Measurements from ENCODE around the gene STIL. TPM values are rescaled to one million over a fixed set of nuclear protein-coding genes. Genes with fewer than 3 reads are reported as not detected.

The STIL gene
- total and polyA plus RNA-seq, 2 donors from 2014 or later: 0.28 to 2.5 TPM

DNA sequence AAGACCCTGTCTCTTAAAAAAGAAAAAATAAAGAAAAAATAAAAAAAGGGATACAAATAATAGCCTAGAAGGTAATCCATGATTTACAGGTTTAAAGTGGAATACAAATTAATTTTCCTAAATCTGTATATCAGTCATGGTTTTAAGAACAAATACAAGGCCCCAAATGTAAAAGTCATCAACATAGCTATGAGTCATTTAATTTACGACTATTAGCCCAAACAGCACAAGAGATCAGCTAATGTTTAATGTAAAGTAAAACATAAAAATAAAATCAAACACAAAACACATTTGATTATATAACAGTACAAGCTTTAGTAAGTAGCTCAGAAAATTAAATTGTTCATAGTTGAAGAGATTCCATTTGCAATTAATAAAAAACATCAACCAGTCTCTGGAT is 61.6 kb downstream of the STIL start:
- Histone ChIP-seq H3K9ac (ENCODE audit: low read length in 3 of 3) (no peak overlapping the region), H3K27ac (ENCODE audit: low read depth in 2 of 2, low read length in 2 of 2) (no peak overlapping the region), H3K27me3 (ENCODE audit: control insufficient read depth, insufficient read depth, low read length) (no peaks in the 10 kb centered on the region), H3K4me3 (ENCODE audit: low read length in 3 of 3) (no peak overlapping the region), H3K9me3 (ENCODE audit: control insufficient read depth in 2 of 3, insufficient read depth in 1 of 3, low read length in 3 of 3) (no peaks in the 10 kb centered on the region), H3K36me3 (ENCODE audit: control insufficient read depth in 2 of 3, insufficient read depth in 3 of 3, low read length in 3 of 3) (no peaks in the 10 kb centered on the region), H3K4me1 (ENCODE audit: control insufficient read depth in 2 of 3, insufficient read depth in 2 of 3, low read depth in 1 of 3, low read length in 3 of 3) (no peaks in the 10 kb centered on the region)
- FAIRE-seq: no peak
- TF ChIP-seq CTCF (IDR thresholded peaks at IDR 0.05; ENCODE audit: borderline replicate concordance, extremely low read depth, insufficient read depth): no peak
- DNase-seq: no peak
- intact Hi-C loops (cut with DNase I): loop anchor here (10.0 kb wide), 1 partner anchor 68 kb away; no protein-coding TSS in a partner anchor

DNA sequence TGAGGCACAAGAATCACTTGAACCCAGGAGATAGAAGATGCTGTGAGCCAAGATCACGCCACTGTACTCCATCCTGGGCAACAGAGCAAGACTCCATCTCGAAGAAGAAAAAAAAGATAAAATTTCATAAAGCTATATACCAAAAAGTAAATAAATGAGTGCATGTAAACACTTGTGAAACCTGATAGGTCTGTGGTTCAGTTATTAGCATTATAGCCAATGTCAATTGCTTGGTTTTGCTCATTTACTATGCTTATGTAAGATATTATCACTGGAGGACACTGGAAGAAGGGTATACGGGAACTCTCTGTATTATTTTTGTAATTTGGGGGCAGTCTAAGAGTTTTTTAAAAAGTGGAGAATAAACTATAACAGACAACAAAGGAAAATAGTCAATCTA is 64.2 kb downstream of the STIL start:
- Histone ChIP-seq H3K27ac (ENCODE audit: low read depth in 2 of 2, low read length in 2 of 2) (no peak overlapping the region), H3K4me1 (ENCODE audit: control insufficient read depth in 2 of 3, insufficient read depth in 2 of 3, low read depth in 1 of 3, low read length in 3 of 3) (no peaks in the 10 kb centered on the region), H3K27me3 (ENCODE audit: control insufficient read depth, insufficient read depth, low read length) (no peaks in the 10 kb centered on the region), H3K9me3 (ENCODE audit: control insufficient read depth in 2 of 3, insufficient read depth in 1 of 3, low read length in 3 of 3) (no peaks in the 10 kb centered on the region), H3K9ac (ENCODE audit: low read length in 3 of 3) (no peak overlapping the region), H3K36me3 (ENCODE audit: control insufficient read depth in 2 of 3, insufficient read depth in 3 of 3, low read length in 3 of 3) (no peaks in the 10 kb centered on the region), H3K4me3 (ENCODE audit: low read length in 3 of 3) (no peak overlapping the region)
- FAIRE-seq: no peak
- TF ChIP-seq CTCF (IDR thresholded peaks at IDR 0.05; ENCODE audit: borderline replicate concordance, extremely low read depth, insufficient read depth): no peak
- intact Hi-C loops (cut with DNase I): loop anchor here (10.0 kb wide), 1 partner anchor 65 kb away; no protein-coding TSS in a partner anchor
- DNase-seq: no peak

GRCh38 chr1:47244339-47244862 is 69.5 kb downstream of the STIL start:
- intact Hi-C loops (cut with DNase I): no loop called here
- Histone ChIP-seq H3K9me3 (ENCODE audit: control insufficient read depth in 2 of 3, insufficient read depth in 1 of 3, low read length in 3 of 3) (no peaks in the 10 kb centered on the region), H3K27me3 (ENCODE audit: control insufficient read depth, insufficient read depth, low read length) (no peaks in the 10 kb centered on the region), H3K4me1 (ENCODE audit: control insufficient read depth in 2 of 3, insufficient read depth in 2 of 3, low read depth in 1 of 3, low read length in 3 of 3) (peaks cover 0 to 3% (median 0%) of the 10 kb centered on the region in 3 donors), H3K4me3 (ENCODE audit: low read length in 3 of 3) (no peak overlapping the region), H3K9ac (ENCODE audit: low read length in 3 of 3) (no peak overlapping the region), H3K27ac (ENCODE audit: low read depth in 2 of 2, low read length in 2 of 2) (no peak overlapping the region), H3K36me3 (ENCODE audit: control insufficient read depth in 2 of 3, insufficient read depth in 3 of 3, low read length in 3 of 3) (no peaks in the 10 kb centered on the region)
- no peak for FAIRE-seq
- DNase-seq: no peak
- no peak for TF ChIP-seq CTCF (IDR thresholded peaks at IDR 0.05; ENCODE audit: borderline replicate concordance, extremely low read depth, insufficient read depth)

GRCh38 chr1:47243910-47244309 is 70.0 kb downstream of the STIL start:
- DNase-seq: peak in 1 of 5 donors; percentile 38
- no peak overlapping the region for H3K27ac ChIP-seq (ENCODE audit: low read depth in 2 of 2, low read length in 2 of 2)
- intact Hi-C loops (cut with DNase I): no loop called here
- H3K36me3 ChIP-seq (ENCODE audit: control insufficient read depth in 2 of 3, insufficient read depth in 3 of 3, low read length in 3 of 3): no peaks in the 10 kb centered on the region
- peaks cover 0 to 3% (median 0%) of the 10 kb centered on the region in 3 donors for H3K4me1 ChIP-seq (ENCODE audit: control insufficient read depth in 2 of 3, insufficient read depth in 2 of 3, low read depth in 1 of 3, low read length in 3 of 3)
- H3K4me3 ChIP-seq (ENCODE audit: low read length in 3 of 3): no peak overlapping the region
- no peak for FAIRE-seq
- TF ChIP-seq CTCF (IDR thresholded peaks at IDR 0.05; ENCODE audit: borderline replicate concordance, extremely low read depth, insufficient read depth): no peak
- no peaks in the 10 kb centered on the region for H3K27me3 ChIP-seq (ENCODE audit: control insufficient read depth, insufficient read depth, low read length)
- H3K9ac ChIP-seq (ENCODE audit: low read length in 3 of 3): no peak overlapping the region
- H3K9me3 ChIP-seq (ENCODE audit: control insufficient read depth in 2 of 3, insufficient read depth in 1 of 3, low read length in 3 of 3): no peaks in the 10 kb centered on the region

Data from kidney (tissue), 14 donors.